Liver (tissue), 9 donors: ENCODE data around the gene CEMIP. TPM values are rescaled to one million over a fixed set of nuclear protein-coding genes. Genes with fewer than 3 reads are reported as not detected.

Experiments
- DNase-seq: peaks from one replicate; pipeline ENCODE4 v3.0.0-alpha.2; 2017; ENCODE audit warnings: low spot score
- H3K27ac ChIP-seq, 2 donors: one replicate each; pipeline ENCODE4 v1.7.0; 2013; ENCODE audit warnings: inconsistent platforms in 2 of 2, low read length in 2 of 2, control low read depth in 1 of 2, low read depth in 1 of 2, mild to moderate bottlenecking in 1 of 2
- H3K27me3 ChIP-seq, 4 donors: one replicate each; pipeline versions ENCODE4 v1.6.1 to v1.7.0; 2013; ENCODE audit warnings: low read length in 3 of 4, inconsistent platforms in 1 of 4, mild to moderate bottlenecking in 1 of 4, moderate library complexity in 1 of 4; ENCODE audit not compliant: control insufficient read depth in 4 of 4, insufficient read depth in 4 of 4
- H3K36me3 ChIP-seq, 4 donors: one replicate each; pipeline versions ENCODE4 v1.6.1 to v1.7.0; 2013; ENCODE audit warnings: low read length in 3 of 4, mild to moderate bottlenecking in 3 of 4, low read depth in 1 of 4, moderate library complexity in 1 of 4; ENCODE audit not compliant: control insufficient read depth in 4 of 4, insufficient read depth in 3 of 4
- H3K4me1 ChIP-seq, 4 donors: one replicate each; pipeline versions ENCODE4 v1.6.1 to v1.7.0; 2013; ENCODE audit warnings: low read length in 3 of 4, mild to moderate bottlenecking in 3 of 4, moderate library complexity in 1 of 4; ENCODE audit not compliant: control insufficient read depth in 4 of 4, insufficient read depth in 4 of 4
- H3K4me3 ChIP-seq, 3 donors: one replicate each; pipeline versions ENCODE4 v1.6.1 to v1.7.0; 2013; ENCODE audit warnings: low read length in 3 of 3, control low read depth in 1 of 3, low read depth in 1 of 3, mild to moderate bottlenecking in 1 of 3
- H3K9ac ChIP-seq, 2 donors: one replicate each; pipeline ENCODE4 v1.7.0; 2013; ENCODE audit warnings: low read length in 2 of 2, mild to moderate bottlenecking in 2 of 2, moderate library complexity in 2 of 2, control low read depth in 1 of 2, low read depth in 1 of 2
- H3K9me3 ChIP-seq, 4 donors: one replicate each; pipeline versions ENCODE4 v1.6.1 to v1.7.0; 2013; ENCODE audit warnings: low read length in 3 of 4; ENCODE audit not compliant: control insufficient read depth in 4 of 4
- ATF3 ChIP-seq: IDR thresholded peaks from 2 replicates; pipeline ENCODE4 v1.6.1; 2016; ENCODE audit warnings: antibody characterized with exemption
- CTCF ChIP-seq: fragments of 150-350 bp; IDR thresholded peaks from 2 replicates; pipeline ENCODE4 v1.5.1; 2017; ENCODE audit warnings: improper control_type of control experiment, low read depth, low read length; ENCODE audit not compliant: missing input control
- EGR1 ChIP-seq, 2 donors: IDR thresholded peaks; 2 replicates each; pipeline ENCODE4 v1.6.1; 2016 to 2018; ENCODE audit warnings: antibody characterized with exemption in 2 of 2, low read depth in 2 of 2
- FOXA1 ChIP-seq: IDR thresholded peaks from 2 replicates; pipeline ENCODE4 v1.6.1; 2016; ENCODE audit warnings: antibody characterized with exemption
- FOXA2 ChIP-seq: IDR thresholded peaks from 2 replicates; pipeline ENCODE4 v1.6.1; 2016; ENCODE audit warnings: antibody characterized with exemption
- GABPA ChIP-seq, 2 donors: IDR thresholded peaks in 1 of 2; conservative IDR thresholded peaks in 1 of 2; 2 replicates each; pipeline ENCODE4 v1.6.1; 2016; ENCODE audit warnings: antibody characterized with exemption in 2 of 2, mild to moderate bottlenecking in 1 of 2, moderate library complexity in 1 of 2
- HNF4G ChIP-seq: IDR thresholded peaks from 2 replicates; pipeline ENCODE4 v1.6.1; 2016; ENCODE audit warnings: antibody characterized with exemption
- JUND ChIP-seq, 2 donors: IDR thresholded peaks; 2 replicates each; pipeline ENCODE4 v1.6.1; 2016; ENCODE audit warnings: antibody characterized with exemption in 2 of 2
- NR2F2 ChIP-seq: IDR thresholded peaks from 2 replicates; pipeline ENCODE4 v1.6.1; 2016; ENCODE audit warnings: antibody characterized with exemption
- RAD21 ChIP-seq, 2 donors: IDR thresholded peaks; 2 replicates each; pipeline ENCODE4 v1.6.1; 2016; ENCODE audit warnings: antibody characterized with exemption in 2 of 2, mild to moderate bottlenecking in 2 of 2
- REST ChIP-seq: IDR thresholded peaks from 2 replicates; pipeline ENCODE4 v1.6.1; 2016; ENCODE audit warnings: antibody characterized with exemption, mild to moderate bottlenecking
- RXRA ChIP-seq, 2 donors: IDR thresholded peaks; 2 replicates each; pipeline ENCODE4 v1.6.1; 2017 to 2018; ENCODE audit warnings: antibody characterized with exemption in 2 of 2, mild to moderate bottlenecking in 1 of 2
- SP1 ChIP-seq: IDR thresholded peaks from 2 replicates; pipeline ENCODE4 v1.6.1; 2018; ENCODE audit warnings: antibody characterized with exemption, mild to moderate bottlenecking
- YY1 ChIP-seq: IDR thresholded peaks from 2 replicates; pipeline ENCODE4 v1.6.1; 2016; ENCODE audit warnings: antibody characterized with exemption, mild to moderate bottlenecking
- ZBTB33 ChIP-seq: IDR thresholded peaks from 2 replicates; pipeline ENCODE4 v1.6.1; 2016; ENCODE audit warnings: antibody characterized with exemption
- WGBS: extraction: QIAGEN DNeasy Blood & Tissue Kit; methylation state at CpG from one replicate; pipeline ENCODE4 v1.1.7; 2013; 5-methylcytosine and 5-hydroxymethylcytosine counted together
- polyA plus RNA-seq, 2 donors: library from polyadenylated mRNA; stranded (reverse) in 1 of 2; unstranded in 1 of 2; fragments of 200-250 nt in 1 of 2; fragments of >200 nt in 1 of 2; fragmentation: Nextera tagmentation in 1 of 2; extraction: Ambion mirVana in 1 of 2; gene quantifications; one replicate each; pipeline versions ENCODE4 v1.2.1 to v1.2.3, GENCODE V29; 2013 to 2015
- total RNA-seq, 2 donors: library from RNA; depleted of rRNA; stranded (reverse); fragments of >200 nt; gene quantifications; one replicate each; pipeline ENCODE4 v1.2.3, GENCODE V29; 2014
- donor health status: healthy.
- donor health status: healthy.
- donor health status: healthy.
- donor health status: healthy.
- donor health status: healthy.

Gene CEMIP
- total and polyA plus RNA-seq, 4 donors: under 0.01 to 0.89 (median 0.21) TPM

- Histone ChIP-seq H3K9me3 (no peaks in the 10 kb centered on the region), H3K36me3 (no peaks in the 10 kb centered on the region), H3K9ac (no peak overlapping the region), H3K4me3 (no peak overlapping the region), H3K27ac (no peak overlapping the region), H3K27me3 (no peaks in the 10 kb centered on the region), H3K4me1 (peaks cover 0 to 1% (median 0%) of the 10 kb centered on the region in 4 donors)
- no peak for TF ChIP-seq ATF3
- TF ChIP-seq REST: no peak
- no peak for TF ChIP-seq EGR1 (IDR thresholded peaks at IDR 0.05; ENCODE audit: low read depth in 2 of 2)
- DNase-seq: no peak
- WGBS: 86% methylated on average over 11 of the region's 11 CpGs
Measured at GRCh38 chr15:80743189-80743833, 35.9 kb upstream of the CEMIP start.

- WGBS: 89% methylated on average over 6 of the region's 6 CpGs
- Histone ChIP-seq H3K9me3 (no peaks in the 10 kb centered on the region), H3K27me3 (no peaks in the 10 kb centered on the region), H3K4me1 (peaks cover 0 to 1% (median 0%) of the 10 kb centered on the region in 4 donors), H3K4me3 (no peak overlapping the region), H3K9ac (no peak overlapping the region), H3K36me3 (no peaks in the 10 kb centered on the region), H3K27ac (no peak overlapping the region)
- no peak for DNase-seq
- TF ChIP-seq REST (no peak), FOXA1 (no peak), SP1 (no peak), YY1 (no peak), NR2F2 (no peak), JUND (IDR thresholded peaks at IDR 0.05) (no peak), ATF3 (no peak), CTCF (no peak), RXRA (IDR thresholded peaks at IDR 0.05) (no peak), HNF4G (no peak), RAD21 (IDR thresholded peaks at IDR 0.05) (no peak), ZBTB33 (no peak), FOXA2 (no peak), GABPA (IDR thresholded peaks at IDR 0.05 in 1 of 2, conservative IDR thresholded peaks at IDR 0.05 in 1 of 2) (no peak)
Measured at GRCh38 chr15:80744415-80744814, 34.8 kb upstream of the CEMIP start.
